GM18870 (cell line): Measurements from ENCODE around the gene DEPDC5.

Experiments
- ATAC-seq: cut with Tn5 transposase; IDR thresholded peaks from one replicate; pipeline ENCODE4 v1.9.1; 2021; ENCODE audit warnings: moderate library complexity; ENCODE audit not compliant: unreplicated experiment

The DEPDC5 gene

DNA sequence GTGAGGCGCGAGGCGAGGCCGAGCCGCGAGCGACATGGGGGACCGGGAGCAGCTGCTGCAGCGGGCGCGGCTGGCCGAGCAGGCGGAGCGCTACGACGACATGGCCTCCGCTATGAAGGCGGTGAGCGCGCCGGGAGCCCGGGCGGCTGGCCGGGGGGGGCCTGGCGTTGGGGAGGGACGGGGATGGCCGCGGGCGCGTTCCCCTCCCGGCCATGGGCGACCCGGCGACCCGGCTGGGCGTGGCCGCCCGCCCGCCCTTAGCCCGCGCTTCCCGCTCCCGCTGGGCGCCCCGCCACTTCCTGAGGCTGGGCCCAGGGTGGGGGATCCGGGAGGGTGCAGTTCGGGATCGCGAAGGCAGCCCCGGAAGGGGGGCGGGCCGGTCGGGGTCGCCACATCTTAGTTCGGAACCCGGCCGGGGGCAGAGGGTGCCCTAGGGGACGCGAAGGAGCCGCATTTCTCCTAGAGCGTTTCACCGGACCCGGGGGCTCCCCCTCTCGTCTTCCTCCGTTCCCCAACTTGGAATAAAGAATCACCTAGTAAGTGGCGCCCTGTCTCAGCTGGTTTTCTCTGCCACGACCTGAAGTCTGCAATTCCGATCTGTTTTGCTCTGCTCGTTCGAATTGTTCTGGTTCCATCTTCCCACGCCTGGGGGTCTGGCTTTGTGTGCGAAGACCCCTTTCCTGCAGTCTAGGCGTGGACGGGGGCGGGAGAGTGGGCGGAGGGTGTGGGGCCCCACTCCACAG, 191.1 kb downstream of the DEPDC5 start:
- ATAC-seq, result no peak

DNA sequence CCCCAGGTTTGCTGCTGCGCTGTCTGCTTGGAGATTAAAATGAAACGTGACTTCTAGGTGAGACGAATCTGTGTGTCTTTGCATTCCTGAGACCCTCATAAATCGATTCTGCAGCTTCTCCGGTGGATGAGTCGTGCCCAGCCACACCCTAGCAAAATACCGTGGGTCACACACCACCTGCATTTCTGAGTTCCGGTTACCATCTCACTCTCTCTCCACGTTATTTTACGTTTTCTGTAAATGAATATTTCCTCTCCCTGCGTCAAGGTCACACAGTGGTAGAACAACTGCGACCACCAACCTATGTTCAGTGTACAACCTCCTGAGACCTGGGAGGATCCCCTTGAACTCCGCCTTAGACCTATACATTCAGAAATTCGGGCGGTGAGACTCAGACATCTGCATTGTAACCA, 191.6 kb downstream of the DEPDC5 start:
- no peak for ATAC-seq

DNA sequence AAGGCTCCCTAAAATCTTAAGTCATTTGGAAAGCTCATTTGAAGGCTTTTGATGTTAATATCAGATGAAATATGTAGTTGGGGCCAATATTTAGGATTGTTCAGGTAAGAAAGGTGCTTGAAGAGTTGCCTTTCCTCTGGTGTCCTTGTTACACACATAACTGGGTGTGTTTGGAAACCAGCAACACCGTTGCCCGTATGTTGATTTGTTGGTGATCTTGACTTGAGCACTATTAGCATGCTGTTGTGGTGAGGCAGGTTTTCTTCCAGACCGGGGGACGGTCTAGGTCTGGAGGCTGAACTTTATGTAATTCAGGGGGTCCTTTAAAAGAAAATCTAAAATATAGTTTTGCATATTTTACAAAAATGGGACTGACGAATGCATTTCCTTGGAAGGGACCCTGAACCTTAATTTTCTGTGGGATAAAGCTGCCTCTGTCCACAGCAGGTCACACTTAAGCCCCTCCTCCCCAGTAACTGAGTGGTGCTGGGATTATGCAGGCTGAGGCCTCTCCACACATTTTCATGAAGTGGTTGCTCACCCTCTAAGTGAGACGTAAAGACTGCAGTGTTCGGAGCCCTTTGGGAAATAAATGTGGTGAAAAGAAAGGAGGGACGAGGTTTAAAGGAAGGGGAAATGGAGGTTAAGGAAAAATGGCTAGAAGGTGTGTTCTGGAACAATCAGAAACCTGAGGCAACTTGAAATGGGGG, 192.3 kb downstream of the DEPDC5 start:
- no peak for ATAC-seq

DNA sequence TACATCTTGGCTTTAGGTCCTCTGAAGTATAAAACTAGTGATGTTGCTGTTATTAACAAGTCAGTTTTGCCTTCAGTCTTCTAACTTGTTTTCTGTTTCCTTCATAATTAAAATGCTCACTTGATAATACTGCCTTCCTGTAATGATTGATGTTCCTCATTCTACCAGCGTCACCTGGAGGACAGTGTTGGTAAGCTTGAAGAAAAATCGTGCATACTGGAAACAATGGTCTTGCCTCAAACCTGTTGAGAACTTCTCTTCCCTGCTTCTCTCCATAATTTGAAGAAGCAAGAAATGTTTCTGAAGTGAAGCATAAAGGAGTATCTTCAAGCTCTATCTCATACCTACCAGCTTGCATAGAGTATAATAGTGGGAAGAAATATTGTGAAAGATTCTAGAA, 193.5 kb downstream of the DEPDC5 start:
- no peak for ATAC-seq

DNA sequence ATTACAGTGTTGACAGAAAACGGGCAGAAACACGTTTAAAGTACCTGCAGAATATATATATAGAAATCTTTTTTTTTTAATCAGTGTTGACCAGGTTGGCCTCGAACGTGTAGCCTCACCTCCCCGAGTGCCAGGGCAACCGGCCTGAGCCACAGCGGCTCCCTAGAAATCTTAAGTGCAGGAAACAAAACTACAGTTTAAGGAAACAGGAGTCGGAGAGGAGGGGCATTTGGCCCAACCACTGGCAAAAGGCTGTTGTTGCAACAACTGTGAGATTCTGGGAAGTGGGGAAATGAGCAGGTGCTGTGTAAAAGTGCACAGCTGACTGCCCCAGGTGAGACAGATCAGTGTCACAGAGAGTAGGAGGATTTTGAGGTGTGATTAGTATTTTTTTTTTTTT, 194.2 kb downstream of the DEPDC5 start:
- no peak for ATAC-seq

DNA sequence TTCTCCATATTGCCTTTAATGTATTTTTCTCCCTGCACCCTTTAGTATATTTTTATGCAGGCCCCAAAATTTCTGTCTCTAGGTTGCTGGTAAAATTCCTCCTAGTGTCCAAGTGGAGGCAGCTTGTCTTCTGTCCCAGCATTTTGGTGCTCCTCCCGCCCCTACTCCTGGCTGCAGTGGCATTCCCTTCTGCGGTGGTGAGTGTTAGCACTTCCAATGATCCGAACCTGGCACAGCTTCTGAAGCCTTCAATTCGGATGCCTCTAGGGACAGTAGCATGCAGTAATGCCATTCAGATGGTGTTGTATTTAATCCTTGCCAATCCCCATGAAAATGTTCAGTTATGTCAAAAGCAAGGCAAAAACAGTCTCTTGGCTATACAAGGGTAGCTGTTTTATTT, 196.4 kb downstream of the DEPDC5 start:
- ATAC-seq, result no peak

DNA sequence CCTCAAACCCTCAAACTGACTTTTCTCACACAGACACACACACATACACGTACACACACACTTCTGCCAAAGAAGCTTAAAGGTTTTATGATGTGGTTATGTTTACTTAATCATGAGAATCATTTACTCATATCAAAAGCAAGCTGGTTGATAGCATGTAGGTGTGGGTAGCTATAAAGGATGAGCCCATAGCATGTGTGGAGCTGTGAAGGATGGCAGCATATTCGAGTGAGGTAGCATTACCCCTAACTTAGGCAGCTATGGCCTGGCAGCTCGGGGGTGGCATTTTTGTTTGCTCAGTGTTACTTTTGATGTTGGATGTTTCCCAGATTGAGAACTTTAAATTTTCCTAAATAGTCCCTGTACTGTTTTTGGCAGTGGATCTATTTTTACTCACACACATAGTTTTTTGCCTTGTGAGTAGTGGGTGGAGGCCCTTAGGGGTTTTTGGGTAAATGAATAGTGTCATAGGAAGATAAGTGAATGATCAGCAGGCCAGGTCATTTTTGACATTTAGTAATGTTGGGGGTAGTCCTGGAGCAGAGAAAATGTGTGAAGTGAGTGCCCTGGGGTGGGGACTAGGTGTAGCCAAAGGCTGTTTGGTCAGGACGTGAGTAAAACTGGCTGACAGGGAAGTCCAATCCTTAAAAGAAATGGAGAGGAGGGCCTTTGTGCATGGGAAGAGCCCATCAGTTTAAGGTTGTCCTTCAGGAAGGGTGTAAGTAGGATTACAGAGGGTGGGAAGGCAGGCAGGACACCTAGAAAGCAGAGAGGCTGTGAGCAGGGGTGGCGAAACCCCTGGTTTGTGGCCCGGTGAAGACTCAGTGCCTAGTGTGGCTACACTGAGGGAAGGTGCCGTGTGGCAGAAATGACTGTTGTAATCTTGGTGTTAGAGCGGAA, 197.6 kb downstream of the DEPDC5 start:
- ATAC-seq, result no peak

DNA sequence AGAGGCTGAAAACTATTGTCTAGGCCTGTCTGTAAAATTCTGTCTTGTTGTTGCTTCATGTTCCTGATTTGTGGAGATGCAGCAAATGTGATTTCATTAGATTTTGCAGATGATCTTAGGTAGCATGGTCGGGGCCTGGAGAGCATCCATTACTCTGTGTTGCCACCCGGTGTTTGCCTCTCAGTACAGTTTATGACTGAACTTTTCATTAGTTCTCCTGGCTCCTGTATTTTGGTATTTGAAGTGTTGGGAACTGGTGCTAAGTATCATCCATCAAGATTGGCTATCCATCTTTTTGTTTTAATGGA, 198.2 kb downstream of the DEPDC5 start:
- ATAC-seq, result no peak

DNA sequence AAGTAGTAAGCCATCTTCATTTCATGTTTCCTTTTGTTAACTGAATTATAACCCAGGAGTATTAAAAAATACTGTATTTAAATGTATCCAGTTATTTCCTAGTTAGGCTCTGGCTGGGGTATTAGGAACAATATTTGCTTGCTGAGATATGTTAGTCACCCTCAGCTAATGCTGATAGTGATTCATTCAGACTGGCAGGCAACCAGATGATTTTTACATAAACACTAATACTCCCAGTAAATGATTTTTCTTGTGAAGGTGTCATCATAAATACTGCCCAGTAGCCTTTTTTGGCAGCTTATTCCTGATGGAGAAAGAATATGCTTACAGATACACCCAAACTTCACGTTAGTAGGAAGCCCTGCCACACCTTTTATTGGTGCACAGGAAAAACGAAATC, 198.7 kb downstream of the DEPDC5 start:
- no peak for ATAC-seq

DNA sequence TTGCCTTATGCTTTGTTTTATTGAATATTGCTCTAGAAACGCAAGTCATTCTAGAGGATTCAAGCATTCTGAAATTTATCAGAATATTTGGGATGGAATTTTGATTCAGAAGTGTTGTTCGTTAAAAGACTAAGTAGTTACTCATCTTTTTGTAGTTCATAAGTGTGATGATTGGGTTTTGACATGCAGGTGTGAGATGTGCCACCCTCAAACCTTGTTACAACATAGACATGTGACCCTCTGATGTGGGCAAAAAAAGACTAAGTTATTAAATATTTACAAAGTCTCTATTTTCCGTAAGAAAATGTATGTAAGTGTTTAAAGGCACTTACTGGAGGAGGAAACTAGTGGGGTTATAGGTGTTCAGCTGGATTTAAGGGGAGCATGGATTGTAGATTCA, 199.4 kb downstream of the DEPDC5 start:
- no peak for ATAC-seq

DNA sequence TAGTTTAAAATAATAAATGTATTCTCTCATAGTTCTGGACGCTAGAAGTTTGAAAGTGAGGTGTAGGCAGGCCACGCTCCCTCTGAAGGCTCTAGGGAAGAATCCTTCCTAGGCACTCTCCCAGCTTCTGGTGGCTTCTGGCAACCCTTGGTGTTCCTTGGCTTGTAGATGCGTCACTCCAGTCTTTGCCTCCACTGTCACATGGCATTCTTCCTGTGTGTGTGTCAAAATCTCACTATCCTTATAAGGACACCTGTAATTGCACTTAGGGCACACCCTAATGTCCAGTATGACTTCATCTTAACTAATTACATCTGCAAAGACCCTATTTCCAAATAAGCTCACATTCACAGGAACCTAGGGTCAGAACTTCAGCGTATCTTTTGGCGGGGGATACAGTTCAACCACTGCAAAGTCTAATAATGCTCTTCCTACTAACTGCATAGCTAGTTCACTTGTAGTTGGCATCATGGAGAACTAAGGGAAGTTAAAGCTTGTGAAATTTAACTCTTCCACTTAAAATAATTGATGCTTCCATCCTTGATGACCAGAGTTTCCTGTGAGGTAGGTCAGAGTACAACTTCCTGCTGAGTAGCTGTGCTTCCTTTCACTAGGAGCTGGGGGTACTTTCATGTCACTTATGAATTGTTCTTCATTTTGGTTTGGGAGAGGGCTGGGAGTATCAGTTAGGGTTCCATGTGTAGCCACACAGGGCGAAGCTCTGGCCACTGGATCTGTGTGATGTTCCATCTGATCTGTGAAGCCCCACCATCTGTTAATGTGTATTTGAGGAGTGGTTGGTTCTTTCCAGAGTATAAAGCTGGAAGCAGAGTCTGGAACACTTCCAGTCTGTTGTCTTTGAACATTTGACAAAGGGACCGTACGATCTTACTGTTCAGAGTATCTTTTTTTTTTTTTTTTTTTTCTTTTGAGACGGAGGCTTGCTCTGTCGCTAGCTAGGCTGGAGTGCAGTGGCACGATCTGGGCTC, 201.0 kb downstream of the DEPDC5 start:
- no peak for ATAC-seq

DNA sequence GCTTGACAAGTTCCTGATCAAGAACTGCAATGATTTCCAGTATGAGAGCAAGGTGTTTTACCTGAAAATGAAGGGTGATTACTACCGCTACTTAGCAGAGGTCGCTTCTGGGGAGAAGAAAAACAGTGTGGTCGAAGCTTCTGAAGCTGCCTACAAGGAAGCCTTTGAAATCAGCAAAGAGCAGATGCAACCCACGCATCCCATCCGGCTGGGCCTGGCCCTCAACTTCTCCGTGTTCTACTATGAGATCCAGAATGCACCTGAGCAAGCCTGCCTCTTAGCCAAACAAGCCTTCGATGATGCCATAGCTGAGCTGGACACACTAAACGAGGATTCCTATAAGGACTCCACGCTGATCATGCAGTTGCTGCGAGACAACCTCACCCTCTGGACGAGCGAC, 202.5 kb downstream of the DEPDC5 start:
- ATAC-seq, result no peak
